Measurements from ENCODE around the gene CLDN6. TPM values are rescaled to one million over a fixed set of nuclear protein-coding genes. Genes with fewer than 3 reads are reported as not detected.

CLDN6 gene
- total RNA-seq, 3 donors from 2014 or later (not counting 1 experiment from before 2014, with no cell fraction given): not detected

DNA sequence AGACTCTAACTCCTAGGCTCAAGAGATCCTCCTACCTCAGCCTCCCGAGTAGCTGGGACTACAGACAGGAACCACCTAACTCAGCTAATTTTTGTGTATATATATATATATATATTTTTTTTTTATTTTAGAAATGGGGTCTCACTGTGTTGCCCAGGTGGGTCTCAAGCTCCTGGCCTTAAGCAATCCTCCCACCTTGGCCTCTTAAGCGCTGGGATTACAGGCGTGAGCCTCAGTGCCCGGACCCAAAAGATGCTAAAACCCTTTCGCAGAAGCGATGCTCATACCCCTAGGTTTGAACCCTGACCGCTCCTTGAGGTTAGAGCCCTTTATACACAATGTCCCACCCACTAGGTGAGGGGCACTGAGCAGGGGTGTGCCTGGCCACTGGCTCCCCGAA, 7.5 kb downstream of the CLDN6 start:
- 96% methylated on average over 7 of the region's 8 CpGs for WGBS (ENCODE audit: insufficient coverage)
- Histone ChIP-seq H3K27ac (ENCODE audit: low read length) (no peak overlapping the region), H3K9me3 (ENCODE audit: control insufficient read depth, insufficient read depth, low read length) (no peaks in the 10 kb centered on the region), H3K4me1 (ENCODE audit: control insufficient read depth, insufficient read depth, low read length) (peaks cover 25% of the 10 kb centered on the region), H3K27me3 (ENCODE audit: control insufficient read depth, insufficient read depth, low read length) (no peaks in the 10 kb centered on the region), H3K36me3 (ENCODE audit: control insufficient read depth, insufficient read depth, low read length) (no peaks in the 10 kb centered on the region), H3K4me3 (ENCODE audit: low read length) (no peak overlapping the region)
- DNase-seq: no peak
- Mint-ChIP-seq H3K9me3 (no peaks in the 10 kb centered on the region), H3K4me1 (peaks cover 5 to 20% of the 10 kb centered on the region in 2 donors), H3K27me3 (ENCODE audit: low read depth in 2 of 2) (peaks cover 0 to 5% of the 10 kb centered on the region in 2 donors), H3K27ac (no peak overlapping the region), H3K4me3 (no peak overlapping the region), H3K36me3 (no peaks in the 10 kb centered on the region)
- intact Hi-C loops (cut with micrococcal nuclease): no loop called here
- ATAC-seq: no peak
- TF ChIP-seq, protein P1, sequence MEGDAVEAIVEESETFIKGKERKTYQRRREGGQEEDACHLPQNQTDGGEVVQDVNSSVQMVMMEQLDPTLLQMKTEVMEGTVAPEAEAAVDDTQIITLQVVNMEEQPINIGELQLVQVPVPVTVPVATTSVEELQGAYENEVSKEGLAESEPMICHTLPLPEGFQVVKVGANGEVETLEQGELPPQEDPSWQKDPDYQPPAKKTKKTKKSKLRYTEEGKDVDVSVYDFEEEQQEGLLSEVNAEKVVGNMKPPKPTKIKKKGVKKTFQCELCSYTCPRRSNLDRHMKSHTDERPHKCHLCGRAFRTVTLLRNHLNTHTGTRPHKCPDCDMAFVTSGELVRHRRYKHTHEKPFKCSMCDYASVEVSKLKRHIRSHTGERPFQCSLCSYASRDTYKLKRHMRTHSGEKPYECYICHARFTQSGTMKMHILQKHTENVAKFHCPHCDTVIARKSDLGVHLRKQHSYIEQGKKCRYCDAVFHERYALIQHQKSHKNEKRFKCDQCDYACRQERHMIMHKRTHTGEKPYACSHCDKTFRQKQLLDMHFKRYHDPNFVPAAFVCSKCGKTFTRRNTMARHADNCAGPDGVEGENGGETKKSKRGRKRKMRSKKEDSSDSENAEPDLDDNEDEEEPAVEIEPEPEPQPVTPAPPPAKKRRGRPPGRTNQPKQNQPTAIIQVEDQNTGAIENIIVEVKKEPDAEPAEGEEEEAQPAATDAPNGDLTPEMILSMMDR (IDR thresholded peaks at IDR 0.05): no peak

DNA sequence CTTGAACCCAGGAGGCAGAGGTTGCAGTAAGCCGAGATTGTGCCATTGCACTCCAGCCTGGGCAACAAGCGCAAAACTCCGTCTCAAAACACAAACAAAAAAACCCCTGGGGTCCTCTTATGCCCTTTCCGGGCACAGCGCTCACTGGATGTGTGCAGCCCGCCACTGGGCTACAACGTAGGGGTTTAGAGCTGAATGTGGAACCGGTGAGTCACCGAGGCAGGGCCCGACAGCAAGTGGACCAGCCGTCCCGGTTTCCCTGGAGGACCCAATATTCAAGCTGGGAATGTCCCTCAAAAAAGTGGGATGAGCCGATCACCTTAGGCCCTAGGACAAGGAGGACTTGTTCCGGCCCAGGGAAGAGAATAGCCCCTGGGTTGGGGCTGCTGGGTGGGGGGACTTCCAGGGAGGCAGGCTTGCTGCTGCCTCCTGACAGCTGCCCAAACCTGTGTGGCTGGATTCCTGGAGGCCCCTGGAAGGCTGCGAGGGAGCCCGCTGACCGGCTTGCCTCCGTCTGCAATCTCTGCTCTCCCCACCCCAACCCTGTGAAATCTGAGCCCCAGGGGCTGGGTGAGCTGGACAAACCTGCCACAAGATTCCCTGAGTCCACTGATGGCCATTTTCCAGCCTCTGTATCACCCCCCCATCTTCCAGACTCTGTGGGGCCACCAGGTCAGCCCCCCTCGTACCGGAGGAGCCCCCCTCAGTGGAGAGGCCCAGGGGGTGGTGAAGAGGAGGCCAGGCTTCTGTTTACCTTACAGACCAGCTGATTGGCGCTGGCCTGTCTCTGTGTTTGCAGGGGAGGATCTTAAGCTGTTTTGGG, 8.2 kb downstream of the CLDN6 start:
- Mint-ChIP-seq H3K36me3 (no peaks in the 10 kb centered on the region), H3K4me3 (no peak overlapping the region), H3K9me3 (no peaks in the 10 kb centered on the region), H3K27ac (no peak overlapping the region), H3K27me3 (ENCODE audit: low read depth in 2 of 2) (peaks cover 0 to 7% of the 10 kb centered on the region in 2 donors), H3K4me1 (peaks cover 5 to 22% of the 10 kb centered on the region in 2 donors)
- no peaks in the 10 kb centered on the region for H3K36me3 ChIP-seq (ENCODE audit: control insufficient read depth, insufficient read depth, low read length)
- TF ChIP-seq, protein P1 (IDR thresholded peaks at IDR 0.05): no peak
- H3K4me3 ChIP-seq (ENCODE audit: low read length): no peak overlapping the region
- H3K9me3 ChIP-seq (ENCODE audit: control insufficient read depth, insufficient read depth, low read length): no peaks in the 10 kb centered on the region
- intact Hi-C loops (cut with micrococcal nuclease): no loop called here
- H3K27ac ChIP-seq (ENCODE audit: low read length): no peak overlapping the region
- no peak for ATAC-seq
- H3K4me1 ChIP-seq (ENCODE audit: control insufficient read depth, insufficient read depth, low read length): peaks cover 28% of the 10 kb centered on the region
- DNase-seq: no peak
- H3K27me3 ChIP-seq (ENCODE audit: control insufficient read depth, insufficient read depth, low read length): no peaks in the 10 kb centered on the region
- 90% methylated on average over 21 of the region's 21 CpGs for WGBS (ENCODE audit: insufficient coverage)

GRCh38 chr16:3008690-3009037, 9.3 kb downstream of the CLDN6 start:
- 89% methylated on average over 4 of the region's 4 CpGs for WGBS (ENCODE audit: insufficient coverage)
- Mint-ChIP-seq H3K27ac (no peak overlapping the region), H3K4me3 (no peak overlapping the region), H3K27me3 (ENCODE audit: low read depth in 2 of 2) (peaks cover 0 to 3% of the 10 kb centered on the region in 2 donors), H3K4me1 (peaks cover 5 to 25% of the 10 kb centered on the region in 2 donors), H3K9me3 (no peaks in the 10 kb centered on the region), H3K36me3 (no peaks in the 10 kb centered on the region)
- H3K27me3 ChIP-seq (ENCODE audit: control insufficient read depth, insufficient read depth, low read length): no peaks in the 10 kb centered on the region
- no peak overlapping the region for H3K4me3 ChIP-seq (ENCODE audit: low read length)
- H3K27ac ChIP-seq (ENCODE audit: low read length): no peak overlapping the region
- no peak for DNase-seq
- peaks cover 30% of the 10 kb centered on the region for H3K4me1 ChIP-seq (ENCODE audit: control insufficient read depth, insufficient read depth, low read length)
- ATAC-seq: no peak
- intact Hi-C loops (cut with micrococcal nuclease): no loop called here
- no peaks in the 10 kb centered on the region for H3K9me3 ChIP-seq (ENCODE audit: control insufficient read depth, insufficient read depth, low read length)
- H3K36me3 ChIP-seq (ENCODE audit: control insufficient read depth, insufficient read depth, low read length): no peaks in the 10 kb centered on the region
- TF ChIP-seq, protein P1 (IDR thresholded peaks at IDR 0.05): no peak
